ENCODE results near the gene FERMT3. TPM values are rescaled to one million over a fixed set of nuclear protein-coding genes. Genes with fewer than 3 reads are reported as not detected.

The FERMT3 gene
- total RNA-seq, 1 experiment from 2014 or later, result 10.6 TPM

- no peak overlapping the region for H3K27ac Mint-ChIP-seq
- Histone ChIP-seq H4K5ac (ENCODE audit: insufficient read length, low read depth, low read length) (no peak overlapping the region), H3K79me2 (ENCODE audit: insufficient read depth, low read length) (no peaks in the 10 kb centered on the region; the same call in 1 of the 2 replicates), H3K14ac (ENCODE audit: insufficient read depth, low read length) (no peak overlapping the region), H3K23ac (ENCODE audit: insufficient read length, low read depth, low read length) (no peak overlapping the region), H3K27me3 (ENCODE audit: insufficient read depth, low read length) (no peaks in the 10 kb centered on the region), H4K8ac (replicated peaks; ENCODE audit: insufficient read length, low read depth, low read length) (no peak overlapping the region), H2BK15ac (ENCODE audit: low read depth, low read length) (no peak overlapping the region), H2BK120ac (ENCODE audit: low read depth, low read length, poor library complexity, severe bottlenecking) (no peak overlapping the region), H2AK5ac (ENCODE audit: insufficient read length, low read length) (no peak overlapping the region), H3K27ac (ENCODE audit: insufficient read length, low read depth, low read length) (no peak overlapping the region), H3K4me2 (ENCODE audit: insufficient read depth, insufficient read length, low read length) (peak overlapping the region; percentile 19), H3K56ac (ENCODE audit: insufficient read length, low read depth, low read length) (no peak overlapping the region), H2BK5ac (ENCODE audit: insufficient read length, low read length) (no peak overlapping the region), H4K20me1 (ENCODE audit: control insufficient read depth, insufficient read depth, insufficient read length) (no peaks in the 10 kb centered on the region), H3K4ac (ENCODE audit: low read depth, low read length) (no peak overlapping the region), H3T11ph (ENCODE audit: low read length) (no peak overlapping the region), H3K9ac (ENCODE audit: extremely low read depth, insufficient read length, low read length) (no peak overlapping the region), H3K4me1 (ENCODE audit: insufficient read depth, low read length) (peaks cover 9% of the 10 kb centered on the region; the same call in 1 of the 2 replicates), H3K79me1 (ENCODE audit: insufficient read depth, low read depth, low read length, poor library complexity, severe bottlenecking) (peaks cover 3% of the 10 kb centered on the region), H2BK12ac (ENCODE audit: insufficient read length, low read depth, low read length) (no peak overlapping the region), H4K91ac (ENCODE audit: insufficient read length, low read depth, low read length) (no peak overlapping the region), H3K23me2 (ENCODE audit: insufficient read length, low read depth, low read length, poor library complexity, severe bottlenecking) (peaks cover 16% of the 10 kb centered on the region), H3K18ac (ENCODE audit: insufficient read length, low read depth, low read length) (no peak overlapping the region), H2BK20ac (ENCODE audit: low read depth, low read length, poor library complexity, severe bottlenecking) (no peak overlapping the region), H2AFZ (ENCODE audit: low read length) (no peak overlapping the region), H3K9me3 (ENCODE audit: control insufficient read depth, low read depth, low read length) (no peaks in the 10 kb centered on the region)
- no peak for DNase-seq
- WGBS (ENCODE audit: extremely low coverage, insufficient read length, low lambda C conversion rate), result no CpG with 5 or more reads among the region's 8 CpGs
- H3K4me1 Mint-ChIP-seq, result peaks cover 30 to 40% of the 10 kb centered on the region in 2 experiments
- peaks cover 20 to 39% (median 32%) of the 10 kb centered on the region in 3 experiments; a peak in 6 of 7 replicates for H3K36me3 Mint-ChIP-seq (ENCODE audit: insufficient read depth in 1 of 3, low read depth in 3 of 3)
- no peaks in the 10 kb centered on the region for H3K27me3 Mint-ChIP-seq (ENCODE audit: low read depth)
- no peaks in the 10 kb centered on the region for H3K9me3 Mint-ChIP-seq
- H3K4me3 Mint-ChIP-seq, result peak overlapping the region; percentile 85 to 98
- no peak for TF ChIP-seq CTCF (conservative IDR thresholded peaks at IDR 0.05)
Measured at GRCh38 chr11:64253043-64253442, 46.5 kb downstream of the FERMT3 start.
